Left lung (tissue), 10 donors: ENCODE results near the gene FGGY. TPM values are rescaled to one million over a fixed set of nuclear protein-coding genes. Genes with fewer than 3 reads are reported as not detected.

Experiments used
- ATAC-seq: fragments of 200-7000 bp; cut with Tn5 transposase; one replicate; pipeline ENCODE4 v1.9.1; 2020; ENCODE audit warnings: moderate library complexity
- DNase-seq, 4 donors: peaks; one replicate each; pipeline ENCODE4 v3.0.0-alpha.2; 2013 to 2020
- H3K27ac ChIP-seq, 2 donors: fragments of 200-600 bp; sonication (generic) in 1 of 2; one replicate each; pipeline versions ENCODE4 v1.5.0 to v1.8.0; 2020 to 2021
- H3K27me3 ChIP-seq, 2 donors: fragments of 200-600 bp; sonication (generic) in 1 of 2; one replicate each; pipeline versions ENCODE4 v1.5.0 to v1.8.0; 2020 to 2021
- H3K36me3 ChIP-seq, 2 donors: fragments of 200-600 bp; sonication (generic) in 1 of 2; one replicate each; pipeline versions ENCODE4 v1.5.0 to v1.8.0; 2020 to 2021
- H3K4me1 ChIP-seq, 2 donors: fragments of 200-600 bp; one replicate each; pipeline ENCODE4 v1.8.0; 2021
- H3K4me3 ChIP-seq, 2 donors: fragments of 200-600 bp; sonication (generic) in 1 of 2; one replicate each; pipeline versions ENCODE4 v1.5.0 to v1.8.0; 2020 to 2021; ENCODE audit warnings: mild to moderate bottlenecking in 1 of 2
- H3K9me3 ChIP-seq, 2 donors: fragments of 200-600 bp; sonication (generic) in 1 of 2; one replicate each; pipeline versions ENCODE4 v1.5.0 to v1.8.0; 2020 to 2021
- CTCF ChIP-seq, 2 donors: fragments of 200-600 bp; sonication (generic) in 1 of 2; IDR thresholded peaks; one replicate each; pipeline versions ENCODE4 v1.5.0 to v1.8.0; 2021; ENCODE audit warnings: antibody characterized with exemption in 2 of 2
- intact Hi-C, 2 donors: fragments of 100-400 bp; cut with DNase I; formaldehyde crosslinking; loops; one replicate each; pipeline versions ENCODE4 v1.11.2 to v1.14.2; 2022
- polyA plus RNA-seq, 6 donors: library from polyadenylated mRNA; unstranded; fragments of 120-200 nt; gene quantifications; one replicate each; pipeline ENCODE4 v1.2.1, GENCODE V29; 2013; ENCODE audit not compliant: insufficient read length in 6 of 6
- total RNA-seq, 2 donors: library from RNA; stranded (reverse); fragmentation: NEBNext Ultra II Directional; extraction: Animal tissue kit (Norgen Biotek cat#: 25700); gene quantifications; one replicate each; pipeline ENCODE4 v1.2.1, GENCODE V29; 2021
- donor health status: DM: no; HTN: yes; CAD: no.
- donor health status: DM: no; HTN: no; CAD: no.

FGGY gene
- total and polyA plus RNA-seq, 8 donors, result 13.5 to 22.7 (median 18.4) TPM

- H3K27me3 ChIP-seq, result no peaks in the 10 kb centered on the region
- peak; percentile 61 for ATAC-seq
- no peak overlapping the region for H3K4me3 ChIP-seq
- intact Hi-C loops, result no loop called here
- H3K4me1 ChIP-seq, result peaks cover 12 to 14% of the 10 kb centered on the region in 2 donors
- no peaks in the 10 kb centered on the region for H3K36me3 ChIP-seq
- peak overlapping the region in 1 of 2 donors; percentile 75 for H3K27ac ChIP-seq
- no peak for TF ChIP-seq CTCF (IDR thresholded peaks at IDR 0.05)
- no peaks in the 10 kb centered on the region for H3K9me3 ChIP-seq
- DNase-seq, result no peak
These were observed 71.2 kb downstream of the FGGY start for GRCh38 chr1:59368008-59368670.

GRCh38 chr1:59375321-59376220, 78.7 kb downstream of the FGGY start:
- no peak for TF ChIP-seq CTCF (IDR thresholded peaks at IDR 0.05)
- DNase-seq (no peak), ATAC-seq (peak; percentile 64)
- Histone ChIP-seq H3K27me3 (no peaks in the 10 kb centered on the region), H3K36me3 (no peaks in the 10 kb centered on the region), H3K27ac (peak overlapping the region in 1 of 2 donors; percentile 48), H3K9me3 (no peaks in the 10 kb centered on the region), H3K4me1 (no peaks in the 10 kb centered on the region), H3K4me3 (no peak overlapping the region)
- intact Hi-C loops, result no loop called here

- no peak for TF ChIP-seq CTCF (IDR thresholded peaks at IDR 0.05)
- intact Hi-C loops, result no loop called here
- H3K27me3 ChIP-seq, result no peaks in the 10 kb centered on the region
- H3K4me1 ChIP-seq, result no peaks in the 10 kb centered on the region
- DNase-seq (no peak), ATAC-seq (no peak)
- no peaks in the 10 kb centered on the region for H3K9me3 ChIP-seq
- H3K4me3 ChIP-seq, result no peak overlapping the region
- H3K27ac ChIP-seq, result no peak overlapping the region
- H3K36me3 ChIP-seq, result no peaks in the 10 kb centered on the region
These were observed 80.5 kb downstream of the FGGY start for GRCh38 chr1:59377350-59377904.

GRCh38 chr1:59378621-59379370, 81.9 kb downstream of the FGGY start:
- no peak for DNase-seq
- no peaks in the 10 kb centered on the region for H3K36me3 ChIP-seq
- H3K27ac ChIP-seq, result no peak overlapping the region
- no peak for ATAC-seq
- H3K4me3 ChIP-seq, result no peak overlapping the region
- H3K9me3 ChIP-seq, result no peaks in the 10 kb centered on the region
- H3K27me3 ChIP-seq, result no peaks in the 10 kb centered on the region
- no peak for TF ChIP-seq CTCF (IDR thresholded peaks at IDR 0.05)
- H3K4me1 ChIP-seq, result no peaks in the 10 kb centered on the region
- intact Hi-C loops, result no loop called here
